Activated CD4-positive, alpha-beta T cell treated with anti-CD3 and anti-CD28 coated beads, Interleukin-10, Interleukin-2, amounts not matched to agents 100 ng/mL and 50 ng/mL, durations not matched to agents 16 hours and 8 hours (primary cell): ENCODE measurements around the gene MAPK4.

Source experiments
- DNase-seq: peaks from one replicate; pipeline ENCODE4 v3.0.0-alpha.2; 2020

Gene MAPK4

GRCh38 chr18:50626317-50626716 lies 66.4 kb downstream of the MAPK4 start:
- no peak for DNase-seq

- DNase-seq = no peak
These were observed 68.0 kb downstream of the MAPK4 start for GRCh38 chr18:50627594-50628532.

GRCh38 chr18:50628533-50628905 lies 68.6 kb downstream of the MAPK4 start:
- no peak for DNase-seq

GRCh38 chr18:50629148-50629631 lies 69.3 kb downstream of the MAPK4 start:
- DNase-seq = no peak

GRCh38 chr18:50630895-50631294 lies 71.0 kb downstream of the MAPK4 start:
- DNase-seq = no peak

GRCh38 chr18:50632895-50633515 lies 73.1 kb downstream of the MAPK4 start:
- DNase-seq = no peak

GRCh38 chr18:50633992-50634391 lies 74.1 kb downstream of the MAPK4 start:
- DNase-seq = no peak

GRCh38 chr18:50636366-50637057 lies 76.6 kb downstream of the MAPK4 start:
- DNase-seq = no peak

- DNase-seq = no peak
These were observed 78.4 kb downstream of the MAPK4 start for GRCh38 chr18:50638016-50638883.

- no peak for DNase-seq
These were observed 79.1 kb downstream of the MAPK4 start for GRCh38 chr18:50638884-50639420.

GRCh38 chr18:50639711-50640110 lies 79.8 kb downstream of the MAPK4 start:
- no peak for DNase-seq

GRCh38 chr18:50642439-50642838 lies 82.6 kb downstream of the MAPK4 start:
- no peak for DNase-seq

GRCh38 chr18:50644146-50644545 lies 84.3 kb downstream of the MAPK4 start:
- no peak for DNase-seq

GRCh38 chr18:50644807-50645206 lies 84.9 kb downstream of the MAPK4 start:
- no peak for DNase-seq

- DNase-seq = no peak
These were observed 87.3 kb downstream of the MAPK4 start for GRCh38 chr18:50647237-50647636.

- DNase-seq = no peak
These were observed 87.9 kb downstream of the MAPK4 start for GRCh38 chr18:50647792-50648191.

GRCh38 chr18:50649821-50650220 lies 89.9 kb downstream of the MAPK4 start:
- DNase-seq = no peak

GRCh38 chr18:50651334-50651733 lies 91.4 kb downstream of the MAPK4 start:
- no peak for DNase-seq

GRCh38 chr18:50653402-50654093 lies 93.7 kb downstream of the MAPK4 start:
- no peak for DNase-seq

GRCh38 chr18:50654211-50654610 lies 94.3 kb downstream of the MAPK4 start:
- DNase-seq = no peak
